Ecto neural progenitor cell (in vitro differentiated cells): ENCODE data around the gene CACNB4.

Experiments
- DNase-seq: peaks from one replicate; pipeline ENCODE4 v3.0.0-alpha.2; 2018; ENCODE audit warnings: low spot score

CACNB4 gene

GRCh38 chr2:151852260-151853069 lies 246.4 kb downstream of the CACNB4 start:
- DNase-seq = no peak

GRCh38 chr2:151851761-151852160 lies 247.1 kb downstream of the CACNB4 start:
- no peak for DNase-seq

GRCh38 chr2:151849413-151850010 lies 249.3 kb downstream of the CACNB4 start:
- DNase-seq = no peak

GRCh38 chr2:151845884-151846283 lies 253.0 kb downstream of the CACNB4 start:
- DNase-seq = no peak

- DNase-seq = no peak
Observed at GRCh38 chr2:151845481-151845880, 253.4 kb downstream of the CACNB4 start.

GRCh38 chr2:151844211-151844896 lies 254.5 kb downstream of the CACNB4 start:
- no peak for DNase-seq

GRCh38 chr2:151843691-151844061 lies 255.2 kb downstream of the CACNB4 start:
- no peak for DNase-seq

GRCh38 chr2:151842830-151843690 lies 255.8 kb downstream of the CACNB4 start:
- DNase-seq = no peak

GRCh38 chr2:151841047-151841424 lies 257.8 kb downstream of the CACNB4 start:
- DNase-seq = no peak

- no peak for DNase-seq
Observed at GRCh38 chr2:151840216-151841046, 258.4 kb downstream of the CACNB4 start.

- no peak for DNase-seq
Observed at GRCh38 chr2:151837926-151838325, 260.9 kb downstream of the CACNB4 start.

GRCh38 chr2:151833984-151834383 lies 264.9 kb downstream of the CACNB4 start:
- DNase-seq = no peak

GRCh38 chr2:151830961-151831360 lies 267.9 kb downstream of the CACNB4 start:
- no peak for DNase-seq

GRCh38 chr2:151828890-151829324 lies 269.9 kb downstream of the CACNB4 start:
- no peak for DNase-seq

GRCh38 chr2:151828143-151828889 lies 270.5 kb downstream of the CACNB4 start, which contains the start of gene ARL5A:
ARL5A (minus strand) TSS chr2:151828421; CDS start chr2:151828176, 245 bp downstream.
- DNase-seq = peak; percentile 97

- DNase-seq = peak; percentile 49
Observed at GRCh38 chr2:151827564-151828142, 271.2 kb downstream of the CACNB4 start.

GRCh38 chr2:151826737-151827157 lies 272.1 kb downstream of the CACNB4 start:
- no peak for DNase-seq

- DNase-seq = no peak
Observed at GRCh38 chr2:151824886-151825285, 274.0 kb downstream of the CACNB4 start.

GRCh38 chr2:151823651-151824050 lies 275.2 kb downstream of the CACNB4 start:
- DNase-seq = no peak

GRCh38 chr2:151819920-151820319 lies 278.9 kb downstream of the CACNB4 start:
- DNase-seq = no peak
